GM18858 (cell line): ENCODE results near the gene CIDEB.
"Not testable (repeated sequence)": the region's sequence is repeated elsewhere in the genome, so short reads cannot be mapped to it uniquely, and the experiment has no call there.

Experiments
- ATAC-seq: cut with Tn5 transposase; IDR thresholded peaks from one replicate; pipeline ENCODE4 v1.9.1; 2021; ENCODE audit not compliant: unreplicated experiment

Gene CIDEB

GRCh38 chr14:24332268-24332993, 24.7 kb upstream of the CIDEB start:
- ATAC-seq: peak; percentile 71

GRCh38 chr14:24331731-24332267, 24.0 kb upstream of the CIDEB start:
- ATAC-seq: no peak

GRCh38 chr14:24330973-24331674, 23.3 kb upstream of the CIDEB start:
- ATAC-seq: no peak

GRCh38 chr14:24329736-24330135, 22.0 kb upstream of the CIDEB start:
- no peak for ATAC-seq

DNA sequence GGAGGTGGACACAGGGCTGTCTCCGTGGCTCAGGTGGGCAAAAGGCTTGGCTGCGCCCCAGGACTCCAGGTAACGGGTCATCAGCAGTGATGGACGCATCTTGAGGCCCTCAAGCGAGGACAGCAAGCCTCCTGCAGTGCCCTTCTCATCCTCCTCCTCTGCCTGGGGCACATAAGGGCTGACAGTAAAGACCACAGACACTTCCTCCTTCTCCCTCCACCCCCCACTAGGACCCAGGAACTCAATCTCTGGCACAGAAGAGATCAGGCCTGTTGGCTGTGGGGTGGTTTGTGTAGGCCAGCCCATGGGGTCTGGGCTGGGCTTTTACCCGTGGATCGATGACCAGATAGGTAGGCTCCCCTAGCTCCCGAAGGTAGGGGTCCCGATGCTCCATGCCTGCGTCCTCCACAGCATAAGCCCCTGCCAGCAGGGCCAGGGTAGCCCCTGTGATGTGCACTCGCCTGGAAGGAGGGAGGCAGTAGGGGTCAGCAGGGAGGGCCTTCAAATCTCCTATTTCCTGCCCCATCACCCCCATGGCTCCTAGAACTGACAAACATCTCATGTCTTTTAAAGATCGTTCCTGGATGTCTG, 21.4 kb upstream of the CIDEB start:
- ATAC-seq: no peak

DNA sequence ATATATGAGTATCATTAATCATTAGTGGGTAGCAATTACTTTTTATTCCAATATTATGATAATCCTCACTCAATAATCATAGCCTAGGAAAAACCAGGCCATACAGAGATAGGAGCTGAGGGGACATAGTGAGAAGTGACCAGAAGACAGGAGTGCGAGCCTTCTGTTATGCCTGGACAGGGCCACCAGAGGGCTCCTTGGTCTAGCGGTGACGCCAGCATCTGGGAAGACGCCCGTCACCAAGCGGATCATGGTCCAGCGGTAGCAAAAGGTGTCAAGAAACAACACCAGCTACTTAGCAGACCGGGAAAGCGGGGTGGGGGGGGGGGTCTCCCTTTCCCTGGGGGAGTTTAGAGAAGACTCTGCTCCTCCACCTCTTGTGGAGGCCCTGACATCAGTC, 20.1 kb upstream of the CIDEB start:
- ATAC-seq: not testable (repeated sequence)

DNA sequence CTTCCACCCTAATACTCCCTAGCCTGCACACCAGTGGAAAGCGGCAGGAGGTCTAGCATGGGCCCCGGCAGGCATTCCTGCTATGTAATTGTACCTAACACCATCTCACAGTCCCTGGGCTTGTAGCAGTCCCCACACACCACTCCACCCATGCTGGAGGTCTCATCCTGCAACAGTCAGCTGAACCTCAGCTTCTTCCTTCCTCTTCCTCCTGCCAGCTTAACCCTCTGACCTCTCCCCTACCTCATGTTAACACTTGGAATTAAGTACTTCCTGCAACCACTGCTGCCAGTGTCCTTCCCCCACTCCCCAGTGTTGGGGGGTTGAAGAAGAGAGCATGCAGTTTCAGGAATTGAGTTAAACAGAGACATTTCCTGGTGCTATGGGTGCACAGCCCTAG, 19.5 kb upstream of the CIDEB start:
- ATAC-seq: no peak

GRCh38 chr14:24325963-24326362, 18.2 kb upstream of the CIDEB start:
- ATAC-seq: no peak

DNA sequence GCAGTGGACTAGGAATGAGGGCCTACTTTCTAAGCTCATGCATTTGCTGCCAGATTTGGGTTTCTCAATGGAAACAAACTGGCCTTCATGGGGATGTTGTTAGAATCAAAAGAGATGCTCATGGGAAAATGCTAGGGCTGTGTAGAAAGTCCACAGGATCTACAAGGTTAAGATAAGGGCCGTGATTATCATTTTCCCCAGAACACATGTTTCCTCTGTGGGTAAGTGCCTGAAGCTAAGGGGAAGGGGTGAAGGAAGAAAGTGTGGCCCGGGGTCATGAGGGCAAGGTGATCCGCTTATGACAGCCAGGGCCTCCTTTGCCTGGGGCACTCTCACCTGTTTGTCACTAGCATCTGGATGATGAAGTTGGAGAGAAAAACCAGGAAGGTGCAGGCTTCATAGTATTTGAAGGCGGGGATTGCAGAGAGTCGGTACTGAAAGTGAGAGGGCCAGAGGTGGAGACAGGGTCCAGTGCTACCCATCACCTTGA, 17.3 kb upstream of the CIDEB start:
- ATAC-seq: no peak

DNA sequence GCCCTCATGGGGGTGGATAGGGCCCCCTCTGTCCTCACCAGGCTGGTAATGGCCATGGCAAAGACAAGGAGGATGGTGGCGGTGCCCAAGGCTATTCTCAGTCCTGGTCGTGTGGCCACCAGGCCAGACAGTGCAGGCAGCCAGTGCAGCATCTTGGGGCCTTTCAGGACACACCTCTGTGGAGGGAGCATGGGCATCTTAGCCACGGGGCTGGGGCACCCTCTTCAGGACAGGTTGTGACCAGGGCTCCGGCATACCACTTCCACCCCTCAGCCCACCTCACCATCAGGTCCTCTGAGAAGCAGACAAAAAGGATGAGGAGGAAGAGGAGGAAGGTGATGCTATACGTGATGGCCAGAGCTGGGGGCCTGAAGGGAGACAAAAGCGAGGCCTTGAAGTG, 16.2 kb upstream of the CIDEB start:
- ATAC-seq: no peak

GRCh38 chr14:24323341-24323740, 15.6 kb upstream of the CIDEB start:
- ATAC-seq: no peak

- no peak for ATAC-seq
Measured at GRCh38 chr14:24322672-24323071, 14.9 kb upstream of the CIDEB start.

GRCh38 chr14:24321212-24321975, 13.6 kb upstream of the CIDEB start:
- no peak for ATAC-seq

- no peak for ATAC-seq
Measured at GRCh38 chr14:24317141-24317928, 9.6 kb upstream of the CIDEB start.

DNA sequence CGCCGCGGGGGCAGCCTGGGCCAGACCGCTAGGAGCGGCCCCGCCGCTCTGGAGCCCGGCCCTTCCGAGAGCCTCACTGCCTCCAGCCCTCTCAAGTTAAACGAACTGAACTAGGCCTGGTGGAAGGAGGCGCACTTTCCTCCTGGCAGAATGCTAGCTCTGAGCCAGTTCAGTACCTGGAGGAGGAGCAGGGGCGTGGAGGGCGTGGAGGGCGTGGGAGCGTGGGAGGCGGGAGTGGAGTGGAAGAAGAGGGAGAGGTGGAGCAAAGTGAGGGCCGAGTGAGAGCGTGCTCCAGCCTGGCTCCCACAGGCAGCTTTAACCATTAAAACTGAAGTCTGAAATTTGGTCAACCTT, 8.8 kb upstream of the CIDEB start:
- no peak for ATAC-seq

DNA sequence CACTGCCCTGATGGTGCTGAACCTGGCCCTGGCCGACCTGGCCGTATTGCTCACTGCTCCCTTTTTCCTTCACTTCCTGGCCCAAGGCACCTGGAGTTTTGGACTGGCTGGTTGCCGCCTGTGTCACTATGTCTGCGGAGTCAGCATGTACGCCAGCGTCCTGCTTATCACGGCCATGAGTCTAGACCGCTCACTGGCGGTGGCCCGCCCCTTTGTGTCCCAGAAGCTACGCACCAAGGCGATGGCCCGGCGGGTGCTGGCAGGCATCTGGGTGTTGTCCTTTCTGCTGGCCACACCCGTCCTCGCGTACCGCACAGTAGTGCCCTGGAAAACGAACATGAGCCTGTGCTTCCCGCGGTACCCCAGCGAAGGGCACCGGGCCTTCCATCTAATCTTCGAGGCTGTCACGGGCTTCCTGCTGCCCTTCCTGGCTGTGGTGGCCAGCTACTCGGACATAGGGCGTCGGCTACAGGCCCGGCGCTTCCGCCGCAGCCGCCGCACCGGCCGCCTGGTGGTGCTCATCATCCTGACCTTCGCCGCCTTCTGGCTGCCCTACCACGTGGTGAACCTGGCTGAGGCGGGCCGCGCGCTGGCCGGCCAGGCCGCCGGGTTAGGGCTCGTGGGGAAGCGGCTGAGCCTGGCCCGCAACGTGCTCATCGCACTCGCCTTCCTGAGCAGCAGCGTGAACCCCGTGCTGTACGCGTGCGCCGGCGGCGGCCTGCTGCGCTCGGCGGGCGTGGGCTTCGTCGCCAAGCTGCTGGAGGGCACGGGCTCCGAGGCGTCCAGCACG, 8.2 kb upstream of the CIDEB start:
- no peak for ATAC-seq

DNA sequence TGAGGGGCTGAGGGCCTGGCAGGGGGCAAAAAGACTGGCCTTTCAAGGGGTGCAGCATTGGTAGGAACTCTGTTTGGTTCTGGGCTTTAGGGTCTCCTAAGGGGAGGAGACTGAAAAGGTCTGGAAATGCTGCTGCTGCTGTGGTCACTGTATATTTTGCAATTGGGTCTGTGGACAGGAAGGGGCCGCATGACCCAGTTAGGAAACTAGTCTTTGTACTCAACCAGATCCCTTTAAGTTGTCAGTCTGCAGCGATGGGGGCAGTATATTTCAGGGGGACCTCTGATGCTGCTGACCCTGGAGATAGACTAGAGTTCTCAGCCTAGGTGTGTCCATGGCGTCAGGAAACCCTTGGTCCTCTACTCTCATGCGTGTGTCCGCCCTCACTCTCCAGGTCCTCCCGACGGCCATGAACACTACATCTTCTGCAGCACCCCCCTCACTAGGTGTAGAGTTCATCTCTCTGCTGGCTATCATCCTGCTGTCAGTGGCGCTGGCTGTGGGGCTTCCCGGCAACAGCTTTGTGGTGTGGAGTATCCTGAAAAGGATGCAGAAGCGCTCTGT, 7.5 kb upstream of the CIDEB start:
- no peak for ATAC-seq

- ATAC-seq: no peak
Measured at GRCh38 chr14:24314377-24315193, 6.8 kb upstream of the CIDEB start.
